MM.1S (cell line): Measurements from ENCODE around the gene CHST11.

Experiments used
- DNase-seq: peaks from one replicate; pipeline ENCODE4 v3.0.0-alpha.2; 2015
- H2AFZ ChIP-seq: fragments of 300-600 bp; sonication (generic); 2 replicates; pipeline ENCODE4 v1.6.0; 2016; ENCODE audit warnings: antibody characterized with exemption, low read length
- H3F3A ChIP-seq: fragments of 300-600 bp; sonication (generic); 2 replicates; pipeline ENCODE4 v1.6.1; 2016; ENCODE audit warnings: mild to moderate bottlenecking, antibody characterized with exemption, low read length, moderate library complexity, mixed read lengths; ENCODE audit not compliant: insufficient read depth
- H3K27ac ChIP-seq: fragments of 300-600 bp; sonication (generic); 2 replicates; pipeline ENCODE4 v1.5.1; 2016; ENCODE audit warnings: mild to moderate bottlenecking, low read length
- H3K27me3 ChIP-seq: fragments of 300-600 bp; sonication (generic); replicated peaks from 2 replicates; pipeline ENCODE4 v1.6.0; 2016; ENCODE audit warnings: low read length; ENCODE audit not compliant: insufficient read depth
- H3K36me3 ChIP-seq: fragments of 300-600 bp; sonication (generic); replicated peaks from 2 replicates; pipeline ENCODE4 v1.6.1; 2016; ENCODE audit warnings: mild to moderate bottlenecking, low read length, mixed read lengths; ENCODE audit not compliant: insufficient read depth
- H3K4me1 ChIP-seq: fragments of 300-600 bp; sonication (generic); 2 replicates; pipeline ENCODE4 v1.6.1; 2016; ENCODE audit warnings: low read length, mixed read lengths
- H3K4me2 ChIP-seq: fragments of 300-600 bp; sonication (generic); 2 replicates; pipeline ENCODE4 v1.6.0; 2016; ENCODE audit warnings: low read depth, low read length
- H3K4me3 ChIP-seq: fragments of 300-600 bp; sonication (generic); 2 replicates; pipeline ENCODE4 v1.5.1; 2016; ENCODE audit warnings: low read length, mixed read lengths
- H3K79me2 ChIP-seq: fragments of 300-600 bp; sonication (generic); 2 replicates; pipeline ENCODE4 v1.6.1; 2016; ENCODE audit warnings: mixed run types, low read length, mixed read lengths
- H3K9ac ChIP-seq: fragments of 300-600 bp; sonication (generic); 2 replicates; pipeline ENCODE4 v1.6.1; 2016; ENCODE audit warnings: low read length, mixed read lengths
- H3K9me2 ChIP-seq: fragments of 300-600 bp; sonication (generic); replicated peaks from 2 replicates; pipeline ENCODE4 v1.6.1; 2016; ENCODE audit warnings: mild to moderate bottlenecking, low read length, mixed read lengths; ENCODE audit not compliant: insufficient read depth
- H3K9me3 ChIP-seq: fragments of 300-600 bp; sonication (generic); replicated peaks from 2 replicates; pipeline ENCODE4 v1.6.1; 2016; ENCODE audit warnings: mild to moderate bottlenecking, low read length, mixed read lengths; ENCODE audit not compliant: insufficient read depth
- H4K20me1 ChIP-seq: fragments of 300-600 bp; sonication (generic); 2 replicates; pipeline ENCODE4 v1.6.1; 2016; ENCODE audit warnings: mild to moderate bottlenecking, low read length, moderate library complexity, mixed read lengths; ENCODE audit not compliant: insufficient read depth
- EZH2 ChIP-seq: fragments of 300-600 bp; sonication (generic); optimal IDR thresholded peaks from 2 replicates; pipeline ENCODE3; 2017; ENCODE audit warnings: low read depth, mild to moderate bottlenecking, antibody characterized with exemption, low read length, mixed read lengths
- EZH2phosphoT487 ChIP-seq: fragments of 300-600 bp; sonication (generic); IDR thresholded peaks from 2 replicates; pipeline ENCODE4 v1.6.1; 2018; ENCODE audit warnings: antibody characterized with exemption, low read length
- TF ChIP-seq, protein P1 (sequence below): fragments of 300-600 bp; sonication (generic); IDR thresholded peaks from 2 replicates; pipeline ENCODE4 v1.5.1; 2016; ENCODE audit warnings: antibody characterized with exemption, low read length, mixed read lengths

Gene CHST11

DNA sequence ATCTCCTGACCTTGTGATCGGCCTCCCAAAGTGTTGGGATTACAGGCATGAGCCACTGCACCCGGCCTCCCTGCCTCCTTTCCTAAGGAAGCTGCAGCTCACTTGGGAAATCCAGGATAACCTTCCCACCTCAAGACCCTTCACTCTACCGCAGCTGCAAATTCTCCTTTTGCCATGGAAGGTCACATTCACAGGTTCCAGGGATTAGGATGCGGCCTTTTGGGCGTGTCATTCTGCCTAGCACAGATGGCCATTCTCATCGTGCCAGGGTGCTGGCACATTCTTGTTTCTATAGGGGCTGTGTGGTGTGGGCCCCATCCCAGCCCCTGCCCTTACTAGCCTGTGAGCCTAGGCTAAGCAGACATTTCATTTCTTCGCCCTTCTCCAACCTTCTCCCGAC, 219.9 kb downstream of the CHST11 start:
- Histone ChIP-seq H3K27me3 (no peaks in the 10 kb centered on the region), H3K4me3 (no peak overlapping the region), H3K4me1 (peaks cover 6% of the 10 kb centered on the region), H3K79me2 (peaks cover 10% of the 10 kb centered on the region; the same call in 1 of the 2 replicates), H2AFZ (no peak overlapping the region), H3K36me3 (no peaks in the 10 kb centered on the region), H4K20me1 (no peaks in the 10 kb centered on the region), H3K9ac (no peak overlapping the region), H3K9me2 (no peaks in the 10 kb centered on the region), H3K9me3 (no peaks in the 10 kb centered on the region), H3K4me2 (no peak overlapping the region), H3K27ac (no peak overlapping the region), H3F3A (no peaks in the 10 kb centered on the region)
- DNase-seq, result no peak
- no peak for TF ChIP-seq EZH2

DNA sequence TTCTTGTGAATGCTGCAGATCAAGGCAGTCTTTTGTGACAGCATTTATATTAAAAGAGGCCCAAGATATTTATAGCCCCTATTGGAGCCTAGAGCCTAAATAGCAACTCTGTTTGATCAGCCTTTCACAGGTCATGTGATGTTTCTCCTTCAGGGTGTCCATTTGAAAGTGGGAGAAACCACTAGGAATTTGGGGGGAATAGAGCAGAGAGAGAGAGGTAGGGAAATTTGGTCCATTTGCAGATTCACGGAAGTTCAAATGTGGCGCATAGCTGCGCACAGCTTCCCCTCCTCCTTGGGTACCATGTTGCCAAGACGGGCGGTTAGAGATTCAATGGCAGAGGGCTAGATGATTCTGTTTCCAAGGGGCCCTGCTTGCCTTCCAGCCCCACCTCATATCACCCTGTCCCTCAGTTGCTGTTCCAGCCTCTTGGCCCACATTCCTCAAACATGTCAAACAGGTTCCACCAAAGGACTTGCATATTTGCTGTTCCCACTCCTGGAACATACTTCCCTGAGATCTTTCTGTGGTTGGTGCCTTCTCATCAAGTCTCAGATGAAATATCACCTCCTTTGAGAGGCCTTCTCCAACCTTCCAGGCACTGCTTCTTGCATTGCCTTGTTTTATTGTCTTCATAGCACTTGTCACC, 220.8 kb downstream of the CHST11 start:
- Histone ChIP-seq H3K27ac (no peak overlapping the region), H3K9ac (no peak overlapping the region), H3K27me3 (no peaks in the 10 kb centered on the region), H3K36me3 (no peaks in the 10 kb centered on the region), H3K4me2 (no peak overlapping the region), H3K9me3 (no peaks in the 10 kb centered on the region), H3F3A (no peaks in the 10 kb centered on the region), H3K9me2 (no peaks in the 10 kb centered on the region), H3K4me1 (peaks cover 3% of the 10 kb centered on the region; the same call in 1 of the 2 replicates), H3K4me3 (no peak overlapping the region), H3K79me2 (peaks cover 4% of the 10 kb centered on the region; the same call in 1 of the 2 replicates), H2AFZ (no peak overlapping the region), H4K20me1 (no peaks in the 10 kb centered on the region)
- DNase-seq, result no peak
- TF ChIP-seq EZH2phosphoT487 (no peak), EZH2 (no peak)
- TF ChIP-seq, protein P1, sequence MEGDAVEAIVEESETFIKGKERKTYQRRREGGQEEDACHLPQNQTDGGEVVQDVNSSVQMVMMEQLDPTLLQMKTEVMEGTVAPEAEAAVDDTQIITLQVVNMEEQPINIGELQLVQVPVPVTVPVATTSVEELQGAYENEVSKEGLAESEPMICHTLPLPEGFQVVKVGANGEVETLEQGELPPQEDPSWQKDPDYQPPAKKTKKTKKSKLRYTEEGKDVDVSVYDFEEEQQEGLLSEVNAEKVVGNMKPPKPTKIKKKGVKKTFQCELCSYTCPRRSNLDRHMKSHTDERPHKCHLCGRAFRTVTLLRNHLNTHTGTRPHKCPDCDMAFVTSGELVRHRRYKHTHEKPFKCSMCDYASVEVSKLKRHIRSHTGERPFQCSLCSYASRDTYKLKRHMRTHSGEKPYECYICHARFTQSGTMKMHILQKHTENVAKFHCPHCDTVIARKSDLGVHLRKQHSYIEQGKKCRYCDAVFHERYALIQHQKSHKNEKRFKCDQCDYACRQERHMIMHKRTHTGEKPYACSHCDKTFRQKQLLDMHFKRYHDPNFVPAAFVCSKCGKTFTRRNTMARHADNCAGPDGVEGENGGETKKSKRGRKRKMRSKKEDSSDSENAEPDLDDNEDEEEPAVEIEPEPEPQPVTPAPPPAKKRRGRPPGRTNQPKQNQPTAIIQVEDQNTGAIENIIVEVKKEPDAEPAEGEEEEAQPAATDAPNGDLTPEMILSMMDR, result no peak

DNA sequence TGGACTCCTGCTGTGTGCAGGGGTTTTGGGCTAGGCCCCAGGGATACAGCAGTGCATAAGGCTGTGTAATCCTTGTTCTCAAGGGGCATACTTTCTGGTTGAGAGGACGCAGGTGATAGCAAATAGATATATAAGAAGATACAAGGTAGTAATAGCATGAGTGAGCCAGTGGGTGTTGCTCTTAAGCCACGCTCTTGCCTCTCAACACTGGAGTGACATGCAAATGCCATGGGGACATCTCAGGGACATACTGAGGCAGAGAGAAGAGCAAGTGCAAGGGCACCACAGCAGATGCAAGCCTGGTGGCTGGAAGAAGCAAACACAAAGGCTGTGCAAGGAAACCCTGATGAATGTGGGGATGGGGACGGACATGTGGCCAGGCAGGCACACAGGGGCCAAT, 223.3 kb downstream of the CHST11 start:
- H3K9ac ChIP-seq, result no peak overlapping the region
- no peaks in the 10 kb centered on the region for H3K9me2 ChIP-seq
- no peaks in the 10 kb centered on the region for H3K9me3 ChIP-seq
- H3F3A ChIP-seq, result no peaks in the 10 kb centered on the region
- no peak overlapping the region for H3K27ac ChIP-seq
- peaks cover 6% of the 10 kb centered on the region; the same call in 1 of the 2 replicates for H3K4me1 ChIP-seq
- H3K27me3 ChIP-seq, result no peaks in the 10 kb centered on the region
- H2AFZ ChIP-seq, result no peak overlapping the region
- no peak for TF ChIP-seq EZH2phosphoT487
- TF ChIP-seq, protein P1, result peak; percentile 20; the same call in 1 of the 2 replicates
- H3K4me3 ChIP-seq, result no peak overlapping the region
- DNase-seq, result no peak
- H3K79me2 ChIP-seq, result peaks cover 7% of the 10 kb centered on the region; the same call in 1 of the 2 replicates
- no peaks in the 10 kb centered on the region for H4K20me1 ChIP-seq
- H3K4me2 ChIP-seq, result no peak overlapping the region
- H3K36me3 ChIP-seq, result no peaks in the 10 kb centered on the region

DNA sequence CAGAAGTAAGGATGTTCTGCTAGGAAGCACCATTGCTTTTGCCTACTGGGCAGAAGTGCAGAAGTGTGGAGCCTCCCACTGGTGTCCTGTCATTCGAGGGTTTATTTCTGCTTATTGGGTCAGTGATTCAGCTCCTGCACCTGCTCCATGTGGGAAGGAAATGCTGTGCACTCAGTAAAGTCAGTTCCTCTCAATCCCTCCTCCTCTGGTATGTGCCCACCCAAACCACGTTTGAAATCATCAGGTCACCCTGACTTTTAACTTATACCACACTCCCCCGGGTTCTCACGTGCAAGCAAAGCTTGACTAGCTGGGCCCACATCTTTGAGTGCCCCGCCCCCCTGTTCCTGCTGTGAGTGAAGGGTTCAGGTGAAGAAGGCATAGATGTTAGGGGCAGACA, 223.7 kb downstream of the CHST11 start:
- Histone ChIP-seq H3K79me2 (peaks cover 7% of the 10 kb centered on the region; the same call in 1 of the 2 replicates), H3K9ac (no peak overlapping the region), H3K9me3 (no peaks in the 10 kb centered on the region), H3K4me1 (peaks cover 6% of the 10 kb centered on the region; the same call in 1 of the 2 replicates), H3K4me2 (no peak overlapping the region), H4K20me1 (no peaks in the 10 kb centered on the region), H3K27ac (no peak overlapping the region), H3K36me3 (no peaks in the 10 kb centered on the region), H3K27me3 (no peaks in the 10 kb centered on the region), H3K4me3 (no peak overlapping the region), H2AFZ (no peak overlapping the region), H3F3A (no peaks in the 10 kb centered on the region), H3K9me2 (no peaks in the 10 kb centered on the region)
- no peak for DNase-seq
- TF ChIP-seq, protein P1, result no peak
- TF ChIP-seq EZH2, result no peak
- no peak for TF ChIP-seq EZH2phosphoT487
